Mesenchymal stem cell (in vitro differentiated cells and primary cell): ENCODE measurements around the gene SEMA3D.

Experiments used
- DNase-seq: peaks from one replicate; pipeline ENCODE4 v3.0.0-alpha.2; 2013
- H2AFZ ChIP-seq: one replicate; pipeline ENCODE4 v1.6.1; 2013; ENCODE audit warnings: low read depth, mild to moderate bottlenecking, control low read depth, inconsistent platforms, low read length, moderate library complexity
- H2AK5ac ChIP-seq: 2 replicates; pipeline ENCODE4 v1.6.1; 2013; ENCODE audit warnings: low read length, moderate library complexity, mild to moderate bottlenecking, inconsistent platforms; ENCODE audit not compliant: severe bottlenecking
- H2BK120ac ChIP-seq: one replicate; pipeline ENCODE4 v1.6.1; 2013; ENCODE audit warnings: low read depth, mild to moderate bottlenecking, inconsistent platforms, low read length, moderate library complexity
- H2BK12ac ChIP-seq, 2 experiments: one replicate each; pipeline ENCODE4 v1.6.1; 2013; ENCODE audit warnings: inconsistent platforms in 2 of 2, low read length in 2 of 2, mild to moderate bottlenecking in 2 of 2, moderate library complexity in 2 of 2, control low read depth in 1 of 2
- H2BK15ac ChIP-seq: one replicate; pipeline ENCODE4 v1.6.1; 2013; ENCODE audit warnings: mild to moderate bottlenecking, low read depth, inconsistent platforms; ENCODE audit not compliant: poor library complexity, severe bottlenecking
- H2BK5ac ChIP-seq: 2 replicates; pipeline ENCODE4 v1.6.1; 2013; ENCODE audit warnings: low read depth, mild to moderate bottlenecking, low read length, control low read depth, inconsistent platforms; ENCODE audit not compliant: poor library complexity, severe bottlenecking
- H3K14ac ChIP-seq, 2 experiments: one replicate each; pipeline ENCODE4 v1.6.1; 2013; ENCODE audit warnings: inconsistent platforms in 2 of 2, low read length in 2 of 2, control low read depth in 1 of 2, mild to moderate bottlenecking in 1 of 2, moderate library complexity in 1 of 2
- H3K18ac ChIP-seq, 2 experiments: one replicate each; pipeline ENCODE4 v1.6.1; 2013; ENCODE audit warnings: inconsistent platforms in 2 of 2, low read length in 2 of 2, control low read depth in 1 of 2, low read depth in 1 of 2, mild to moderate bottlenecking in 1 of 2
- H3K23ac ChIP-seq, 2 experiments: one replicate each; pipeline ENCODE4 v1.6.1; 2013; ENCODE audit warnings: inconsistent platforms in 2 of 2, low read length in 2 of 2, mild to moderate bottlenecking in 2 of 2, moderate library complexity in 2 of 2, control low read depth in 1 of 2
- H3K27ac ChIP-seq: 2 replicates; pipeline ENCODE4 v1.5.1; 2013; ENCODE audit warnings: mild to moderate bottlenecking, moderate library complexity, low read length, control low read depth, inconsistent platforms; ENCODE audit not compliant: poor library complexity, severe bottlenecking
- H3K27me3 ChIP-seq, 2 experiments: 2 replicates each; pipeline versions ENCODE4 v1.6.1 to v1.7.0; 2013; ENCODE audit warnings: low read length in 2 of 2, mild to moderate bottlenecking in 2 of 2, moderate library complexity in 2 of 2, control low read depth in 1 of 2, inconsistent platforms in 1 of 2; ENCODE audit not compliant: control insufficient read depth in 1 of 2, insufficient read depth in 1 of 2
- H3K36me3 ChIP-seq, 2 experiments: 2 replicates each; pipeline versions ENCODE4 v1.6.1 to v1.7.0; 2013; ENCODE audit warnings: low read length in 2 of 2, control low read depth in 1 of 2, inconsistent platforms in 1 of 2, low read depth in 1 of 2, mild to moderate bottlenecking in 1 of 2; ENCODE audit not compliant: insufficient read depth in 2 of 2, control insufficient read depth in 1 of 2
- H3K4ac ChIP-seq, 2 experiments: one replicate each; pipeline ENCODE4 v1.6.1; 2013; ENCODE audit warnings: inconsistent platforms in 2 of 2, low read length in 2 of 2, mild to moderate bottlenecking in 2 of 2, moderate library complexity in 2 of 2, control low read depth in 1 of 2, low read depth in 1 of 2
- H3K4me1 ChIP-seq: 2 replicates; pipeline ENCODE4 v1.6.1; 2013; ENCODE audit warnings: low read depth, low read length, control low read depth; ENCODE audit not compliant: control insufficient read depth, insufficient read depth
- H3K4me2 ChIP-seq: 2 replicates; pipeline ENCODE4 v1.6.1; 2013; ENCODE audit warnings: low read length, mild to moderate bottlenecking, inconsistent platforms; ENCODE audit not compliant: poor library complexity, severe bottlenecking
- H3K4me3 ChIP-seq, 2 experiments: 2 replicates each; pipeline versions ENCODE4 v1.5.1 to v1.7.0; 2013; ENCODE audit warnings: low read length in 2 of 2, mild to moderate bottlenecking in 2 of 2, control low read depth in 1 of 2, low read depth in 1 of 2; ENCODE audit not compliant: insufficient read depth in 1 of 2
- H3K79me1 ChIP-seq: replicated peaks from 2 replicates; pipeline ENCODE4 v1.6.1; 2013; ENCODE audit warnings: mild to moderate bottlenecking, control low read depth, low read length, inconsistent platforms; ENCODE audit not compliant: poor library complexity, severe bottlenecking
- H3K9ac ChIP-seq: 2 replicates; pipeline ENCODE4 v1.7.0; 2013; ENCODE audit warnings: mild to moderate bottlenecking, low read length, moderate library complexity
- H3K9me3 ChIP-seq: 2 replicates; pipeline ENCODE4 v1.7.0; 2013; ENCODE audit warnings: mild to moderate bottlenecking, low read length; ENCODE audit not compliant: control insufficient read depth
- H4K8ac ChIP-seq: one replicate; pipeline ENCODE4 v1.6.1; 2013; ENCODE audit warnings: inconsistent platforms, mild to moderate bottlenecking, low read length, moderate library complexity
- H4K91ac ChIP-seq: one replicate; pipeline ENCODE4 v1.6.1; 2013; ENCODE audit warnings: mild to moderate bottlenecking, low read length, inconsistent platforms
- WGBS: methylation state at CpG from one replicate; pipeline ENCODE4 v1.1.7; 2013; ENCODE audit warnings: mixed read lengths; 5-methylcytosine and 5-hydroxymethylcytosine counted together

The SEMA3D gene

DNA sequence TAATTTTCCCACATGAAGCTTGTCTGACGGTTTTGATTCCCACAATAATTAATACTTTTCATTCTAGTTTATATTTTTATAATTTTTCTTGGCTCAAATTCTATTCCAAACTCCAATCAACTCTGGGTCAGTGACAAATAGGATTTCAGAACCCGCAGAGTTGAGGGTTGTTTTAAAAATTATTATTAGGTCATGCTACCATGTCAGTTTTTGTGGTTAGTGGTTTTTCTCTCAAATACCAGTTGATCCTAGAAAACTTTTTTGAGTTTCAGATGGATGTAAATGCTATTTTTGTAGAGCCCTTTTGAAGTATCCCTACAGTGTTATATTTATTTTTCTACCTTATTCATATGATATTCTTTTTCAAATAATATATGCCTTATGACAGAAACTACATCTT is 237.4 kb downstream of the SEMA3D start:
- H4K8ac ChIP-seq, result no peak overlapping the region
- H2AFZ ChIP-seq, result no peak overlapping the region
- H2BK5ac ChIP-seq, result no peak overlapping the region
- no peak overlapping the region for H2BK12ac ChIP-seq
- 100% methylated on average over 1 of the region's 2 CpGs for WGBS
- no peak overlapping the region for H3K4ac ChIP-seq
- no peak overlapping the region for H3K18ac ChIP-seq
- no peak overlapping the region for H3K27ac ChIP-seq
- H3K4me2 ChIP-seq, result no peak overlapping the region
- H2BK15ac ChIP-seq, result no peak overlapping the region
- no peak overlapping the region for H3K4me3 ChIP-seq
- no peak for DNase-seq
- no peaks in the 10 kb centered on the region for H3K4me1 ChIP-seq
- H3K27me3 ChIP-seq, result no peaks in the 10 kb centered on the region
- H2AK5ac ChIP-seq, result no peak overlapping the region
- H2BK120ac ChIP-seq, result no peak overlapping the region
- no peak overlapping the region for H3K9ac ChIP-seq
- H3K23ac ChIP-seq, result no peak overlapping the region
- no peaks in the 10 kb centered on the region for H3K9me3 ChIP-seq
- H3K79me1 ChIP-seq, result no peaks in the 10 kb centered on the region
- no peak overlapping the region for H3K14ac ChIP-seq
- no peaks in the 10 kb centered on the region for H3K36me3 ChIP-seq
- no peak overlapping the region for H4K91ac ChIP-seq

DNA sequence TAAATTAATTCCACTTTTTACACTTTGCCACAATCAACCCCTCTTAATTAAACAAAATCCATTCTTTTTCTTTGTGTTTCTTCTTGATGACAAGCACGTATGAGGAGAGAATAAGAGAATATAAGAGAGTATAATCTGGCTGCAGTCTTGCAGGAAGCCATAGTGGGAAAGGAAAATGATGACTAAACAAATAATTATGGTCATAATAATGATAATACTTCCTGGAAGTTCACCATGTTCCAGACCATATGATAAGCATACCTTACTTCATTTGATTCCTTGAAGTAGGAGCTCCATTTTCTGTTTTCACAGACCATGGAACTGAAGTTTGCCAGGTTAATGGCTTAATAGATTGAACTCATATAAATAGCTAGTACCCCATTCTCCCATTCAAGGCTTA is 237.8 kb downstream of the SEMA3D start:
- Histone ChIP-seq H3K14ac (no peak overlapping the region), H4K8ac (no peak overlapping the region), H4K91ac (no peak overlapping the region), H3K4ac (no peak overlapping the region), H2BK120ac (no peak overlapping the region), H3K4me2 (no peak overlapping the region), H3K36me3 (no peaks in the 10 kb centered on the region), H3K23ac (no peak overlapping the region), H2AFZ (no peak overlapping the region), H3K18ac (no peak overlapping the region), H3K9me3 (no peaks in the 10 kb centered on the region), H2AK5ac (no peak overlapping the region), H3K9ac (no peak overlapping the region), H3K79me1 (no peaks in the 10 kb centered on the region), H3K4me3 (no peak overlapping the region), H2BK12ac (no peak overlapping the region), H3K27me3 (no peaks in the 10 kb centered on the region), H2BK5ac (no peak overlapping the region), H3K4me1 (no peaks in the 10 kb centered on the region), H2BK15ac (no peak overlapping the region), H3K27ac (no peak overlapping the region)
- WGBS, result 80% methylated on average over 1 of the region's 1 CpG
- DNase-seq, result no peak

DNA sequence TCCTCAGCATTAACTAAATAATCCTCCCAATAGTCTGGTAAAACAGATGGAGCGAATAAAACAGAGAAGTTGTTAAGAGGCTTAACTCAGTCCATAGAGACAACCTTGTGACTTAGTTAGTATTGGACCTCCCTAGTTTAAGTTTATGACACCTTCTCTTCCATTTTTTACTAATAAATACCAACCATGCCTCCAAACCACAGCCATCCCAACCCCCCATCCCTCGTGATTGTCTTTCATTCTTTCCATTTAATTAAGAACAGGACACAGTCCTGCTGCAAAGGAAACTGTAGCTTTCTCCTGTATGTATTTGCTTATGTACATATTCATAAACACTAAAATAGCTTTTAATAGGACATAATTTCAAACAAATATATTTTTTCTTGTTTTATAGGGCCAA is 238.2 kb downstream of the SEMA3D start:
- 78% methylated on average over 2 of the region's 2 CpGs for WGBS
- H3K27me3 ChIP-seq, result no peaks in the 10 kb centered on the region
- no peak overlapping the region for H2AFZ ChIP-seq
- H2BK15ac ChIP-seq, result no peak overlapping the region
- no peak overlapping the region for H3K4ac ChIP-seq
- H4K8ac ChIP-seq, result no peak overlapping the region
- no peak overlapping the region for H3K18ac ChIP-seq
- no peak overlapping the region for H3K14ac ChIP-seq
- no peak overlapping the region for H4K91ac ChIP-seq
- H2BK120ac ChIP-seq, result no peak overlapping the region
- no peak overlapping the region for H2BK5ac ChIP-seq
- H3K4me2 ChIP-seq, result no peak overlapping the region
- no peaks in the 10 kb centered on the region for H3K79me1 ChIP-seq
- no peak overlapping the region for H3K9ac ChIP-seq
- H3K9me3 ChIP-seq, result no peaks in the 10 kb centered on the region
- no peaks in the 10 kb centered on the region for H3K4me1 ChIP-seq
- H2BK12ac ChIP-seq, result no peak overlapping the region
- H2AK5ac ChIP-seq, result no peak overlapping the region
- H3K36me3 ChIP-seq, result no peaks in the 10 kb centered on the region
- H3K4me3 ChIP-seq, result no peak overlapping the region
- H3K23ac ChIP-seq, result no peak overlapping the region
- DNase-seq, result peak; percentile 5
- H3K27ac ChIP-seq, result no peak overlapping the region

DNA sequence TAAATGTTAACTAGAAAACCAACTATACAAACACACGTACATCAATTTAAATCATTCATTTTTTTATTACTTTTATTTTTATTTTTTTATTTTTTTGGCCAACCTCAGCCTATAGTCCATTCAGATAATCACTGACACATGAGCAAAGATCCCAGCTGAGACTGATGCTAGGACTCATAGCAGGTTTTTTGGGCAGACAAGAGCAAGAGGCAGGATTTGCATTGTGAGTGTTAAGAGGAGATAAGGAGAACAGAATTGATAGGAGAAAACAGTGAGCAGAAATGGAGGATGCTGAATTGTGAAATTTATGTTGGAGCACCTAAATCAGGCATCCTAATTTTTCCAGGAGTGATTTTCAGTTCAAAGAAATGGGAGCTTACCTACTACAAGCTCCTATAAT is 240.3 kb downstream of the SEMA3D start:
- no peaks in the 10 kb centered on the region for H3K79me1 ChIP-seq
- no peak overlapping the region for H3K9ac ChIP-seq
- H2BK120ac ChIP-seq, result no peak overlapping the region
- no peak overlapping the region for H2BK12ac ChIP-seq
- H3K4me1 ChIP-seq, result no peaks in the 10 kb centered on the region
- no peak overlapping the region for H3K4me3 ChIP-seq
- no peak overlapping the region for H3K4ac ChIP-seq
- no peak overlapping the region for H2BK15ac ChIP-seq
- no peak overlapping the region for H2BK5ac ChIP-seq
- H4K8ac ChIP-seq, result no peak overlapping the region
- H3K23ac ChIP-seq, result no peak overlapping the region
- H3K27me3 ChIP-seq, result no peaks in the 10 kb centered on the region
- WGBS, result no CpG with 5 or more reads among the region's 1 CpG
- H3K9me3 ChIP-seq, result no peaks in the 10 kb centered on the region
- H4K91ac ChIP-seq, result no peak overlapping the region
- H3K36me3 ChIP-seq, result no peaks in the 10 kb centered on the region
- H2AFZ ChIP-seq, result no peak overlapping the region
- no peak overlapping the region for H3K27ac ChIP-seq
- H2AK5ac ChIP-seq, result no peak overlapping the region
- H3K14ac ChIP-seq, result no peak overlapping the region
- DNase-seq, result no peak
- no peak overlapping the region for H3K4me2 ChIP-seq
- H3K18ac ChIP-seq, result no peak overlapping the region
